NT2/D1 (cell line): ENCODE results near the gene ITPRIPL2.

ENCODE experiments used
- DNase-seq: peaks from one replicate; pipeline ENCODE4 v3.0.0-alpha.2; 2011; ENCODE audit warnings: low read depth, low spot score
- H3K27me3 ChIP-seq: 2 replicates; pipeline ENCODE4 v1.6.0; 2011; ENCODE audit warnings: mild to moderate bottlenecking; ENCODE audit not compliant: insufficient read length, insufficient read depth
- H3K36me3 ChIP-seq: 2 replicates; pipeline ENCODE4 v1.6.1; 2011; ENCODE audit warnings: mild to moderate bottlenecking, low read length, mixed read lengths; ENCODE audit not compliant: insufficient read depth, insufficient read length
- H3K4me1 ChIP-seq: 2 replicates; pipeline ENCODE4 v1.5.1; 2011; ENCODE audit not compliant: insufficient read depth, insufficient read length
- H3K4me3 ChIP-seq: 2 replicates; pipeline ENCODE4 v1.5.1; 2011; ENCODE audit warnings: low read depth; ENCODE audit not compliant: insufficient read length
- H3K9ac ChIP-seq: 2 replicates; pipeline ENCODE4 v1.6.0; 2011; ENCODE audit warnings: low read depth; ENCODE audit not compliant: insufficient read length
- H3K9me3 ChIP-seq: 2 replicates; pipeline ENCODE4 v1.5.1; 2011; ENCODE audit warnings: mild to moderate bottlenecking, low read length; ENCODE audit not compliant: insufficient read depth
- SUZ12 ChIP-seq: IDR thresholded peaks from 2 replicates; pipeline ENCODE4 v1.6.1; 2011; ENCODE audit not compliant: insufficient read length, insufficient read depth; ENCODE audit errors: extremely low read depth
- YY1 ChIP-seq: IDR thresholded peaks from 2 replicates; pipeline ENCODE4 v1.6.1; 2011; ENCODE audit not compliant: insufficient read length, insufficient read depth
- ZNF274 ChIP-seq: IDR thresholded peaks from 2 replicates; pipeline ENCODE4 v1.6.1; 2011; ENCODE audit warnings: mild to moderate bottlenecking, low read depth, low read length

The ITPRIPL2 gene

DNA sequence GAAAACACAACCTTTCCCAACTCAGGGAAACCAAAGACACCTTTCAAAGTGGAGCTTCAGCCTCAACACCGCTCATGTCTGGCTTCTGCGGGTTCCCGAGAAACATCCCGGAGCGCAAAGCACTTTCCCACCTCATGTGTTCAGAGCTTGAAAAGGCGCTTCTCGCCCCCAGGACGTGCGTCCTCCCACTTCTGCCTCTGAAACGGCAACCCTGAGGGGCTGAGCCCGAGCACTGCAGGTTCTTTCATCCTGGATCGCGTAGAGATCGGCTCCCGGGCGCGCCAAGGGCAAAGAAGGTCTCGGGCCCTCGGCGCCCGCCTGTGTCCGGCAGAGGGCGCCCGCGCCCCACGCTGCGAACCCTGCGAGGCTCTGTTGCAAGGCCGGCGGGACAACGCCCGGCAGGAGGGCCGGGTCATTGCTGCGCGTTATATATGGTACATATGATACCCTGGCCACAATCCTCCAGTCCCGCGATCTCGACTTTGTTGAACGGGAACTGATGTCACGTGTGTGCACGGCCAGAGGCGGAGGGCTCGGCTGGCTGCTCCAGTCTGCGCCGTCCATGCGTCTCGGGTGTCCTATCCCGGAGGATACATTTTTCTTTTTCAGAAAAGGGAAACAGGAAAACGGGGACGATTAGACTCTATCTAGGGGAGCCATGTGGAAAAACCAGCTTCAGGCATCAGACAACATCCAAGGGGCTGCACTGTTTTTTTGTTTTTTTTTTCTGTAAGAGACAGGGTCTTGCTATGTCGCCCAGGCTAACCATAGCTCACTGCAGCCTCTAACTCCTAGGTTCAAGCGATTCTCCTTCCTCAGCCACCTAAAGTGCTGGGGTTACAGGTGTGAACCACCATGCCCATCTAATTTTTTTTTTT is 27.2 kb upstream of the ITPRIPL2 start:
- no peaks in the 10 kb centered on the region for H3K4me1 ChIP-seq
- H3K9ac ChIP-seq, result peak overlapping the region; percentile 62
- peaks cover 3% of the 10 kb centered on the region for H3K36me3 ChIP-seq
- H3K27me3 ChIP-seq, result peaks cover 19% of the 10 kb centered on the region
- H3K4me3 ChIP-seq, result peak overlapping the region; percentile 16
- H3K9me3 ChIP-seq, result peaks cover under 1% of the 10 kb centered on the region; the same call in 1 of the 2 replicates
- DNase-seq, result peak; percentile 67
- TF ChIP-seq YY1 (no peak), SUZ12 (no peak), ZNF274 (no peak)

DNA sequence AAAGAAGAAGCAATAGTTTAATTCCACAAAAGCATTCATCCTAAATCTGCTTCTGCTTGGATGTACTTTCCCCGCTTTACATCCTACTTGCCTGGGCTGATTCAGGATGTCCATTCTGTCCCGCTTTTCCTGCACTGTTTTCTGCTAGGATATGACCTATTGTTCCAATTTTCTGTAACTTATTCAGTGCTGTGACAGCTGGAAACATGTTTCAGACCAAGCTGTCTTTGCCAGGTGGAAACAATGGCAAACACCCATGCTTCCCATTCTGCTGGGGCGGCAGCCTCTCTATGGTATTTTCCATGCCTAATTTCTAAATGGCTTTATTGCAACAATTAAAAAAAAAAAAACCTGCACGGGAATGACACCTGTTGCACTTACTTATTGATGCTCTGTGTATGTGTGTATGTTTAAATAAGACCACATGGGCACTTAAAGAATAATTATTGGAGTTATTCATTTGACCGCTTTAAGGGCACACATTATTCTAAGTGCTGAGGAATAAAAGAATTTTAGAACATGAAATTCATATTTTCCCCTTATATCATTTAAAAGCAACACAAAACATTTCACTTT is 25.3 kb upstream of the ITPRIPL2 start:
- no peak overlapping the region for H3K4me3 ChIP-seq
- no peak overlapping the region for H3K9ac ChIP-seq

GRCh38 chr16:19089410-19089955 is 24.3 kb upstream of the ITPRIPL2 start:
- no peak for TF ChIP-seq SUZ12
- no peak for TF ChIP-seq YY1
- no peak for TF ChIP-seq ZNF274
- H3K4me1 ChIP-seq, result peaks cover 4% of the 10 kb centered on the region
- no peak overlapping the region for H3K9ac ChIP-seq
- H3K27me3 ChIP-seq, result peaks cover 19% of the 10 kb centered on the region
- no peak for DNase-seq
- no peak overlapping the region for H3K4me3 ChIP-seq
- no peaks in the 10 kb centered on the region for H3K36me3 ChIP-seq
- H3K9me3 ChIP-seq, result no peaks in the 10 kb centered on the region

More for the DNA sequence above, 25.3 kb upstream of the ITPRIPL2 start:
- no peaks in the 10 kb centered on the region for H3K36me3 ChIP-seq
- no peaks in the 10 kb centered on the region for H3K9me3 ChIP-seq
- TF ChIP-seq SUZ12, result no peak
- no peak for TF ChIP-seq ZNF274
- no peak for TF ChIP-seq YY1
- peaks cover 19% of the 10 kb centered on the region for H3K27me3 ChIP-seq
- H3K4me1 ChIP-seq, result no peaks in the 10 kb centered on the region
- DNase-seq, result no peak

DNA sequence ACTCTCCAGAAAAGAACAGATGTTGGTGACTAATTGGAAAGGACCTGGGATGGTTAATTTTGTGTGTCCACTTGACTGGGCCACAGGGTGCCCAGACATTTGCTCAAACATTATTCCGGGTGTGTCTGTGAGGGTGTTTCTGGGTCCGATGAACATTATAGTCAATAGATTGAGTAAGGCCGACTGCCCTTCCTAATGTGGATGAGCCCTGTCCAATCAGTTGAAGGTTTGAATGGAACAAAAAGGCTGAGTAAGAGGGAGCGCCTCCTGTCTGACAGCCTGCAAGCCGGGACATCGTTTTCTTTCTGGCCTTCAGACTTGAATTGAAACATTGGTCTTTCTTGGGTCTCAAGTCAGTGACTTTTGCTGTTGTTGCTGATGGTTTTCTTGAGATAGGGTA is 22.8 kb upstream of the ITPRIPL2 start:
- H3K9ac ChIP-seq, result no peak overlapping the region
- H3K4me3 ChIP-seq, result no peak overlapping the region
- no peak for TF ChIP-seq YY1
- no peak for TF ChIP-seq ZNF274
- no peak for TF ChIP-seq SUZ12
- H3K4me1 ChIP-seq, result peaks cover 4% of the 10 kb centered on the region
- no peaks in the 10 kb centered on the region for H3K36me3 ChIP-seq
- no peaks in the 10 kb centered on the region for H3K9me3 ChIP-seq
- DNase-seq, result no peak
- H3K27me3 ChIP-seq, result peaks cover 7% of the 10 kb centered on the region

DNA sequence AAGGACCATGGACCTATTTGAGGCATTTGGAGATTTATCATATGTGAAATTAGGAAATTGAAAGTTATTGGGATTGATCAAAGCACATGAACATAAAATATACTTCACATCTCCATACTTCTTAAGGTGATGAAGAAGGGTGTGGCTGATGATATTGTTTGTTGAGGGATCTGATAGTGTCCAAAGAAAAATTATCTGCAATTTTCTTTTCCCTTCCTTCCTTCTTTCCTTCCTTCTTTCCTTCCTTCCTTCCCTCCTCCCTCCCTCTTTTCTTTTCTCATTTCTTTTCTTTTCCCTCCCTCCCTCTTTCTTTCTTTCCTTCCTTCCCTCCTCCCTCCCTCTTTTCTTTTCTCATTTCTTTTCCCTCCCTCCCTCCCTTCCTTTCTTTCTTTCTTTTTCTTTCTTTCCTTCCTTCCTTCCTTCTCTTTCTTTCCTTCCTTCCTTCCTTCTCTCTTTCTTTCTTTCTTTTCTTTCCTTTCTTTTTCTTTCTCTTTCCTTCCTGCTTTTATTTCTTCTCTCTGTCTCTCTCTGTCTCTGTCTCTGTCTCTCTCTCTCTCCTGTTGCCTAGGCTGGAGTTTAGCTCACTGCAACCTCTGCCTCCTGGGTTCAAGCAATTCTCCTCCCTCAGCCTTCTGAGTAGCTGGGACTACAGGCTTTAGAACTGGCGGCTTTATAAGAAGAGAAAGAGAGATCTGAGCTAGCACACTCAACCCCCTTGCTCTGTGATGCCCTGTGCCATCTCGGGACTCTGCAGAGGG is 20.9 kb upstream of the ITPRIPL2 start:
- TF ChIP-seq YY1 (no peak), SUZ12 (no peak), ZNF274 (no peak)
- H3K9ac ChIP-seq, result no peak overlapping the region
- no peaks in the 10 kb centered on the region for H3K36me3 ChIP-seq
- DNase-seq, result no peak
- H3K9me3 ChIP-seq, result peaks cover 4% of the 10 kb centered on the region
- H3K4me1 ChIP-seq, result peaks cover 4% of the 10 kb centered on the region
- no peaks in the 10 kb centered on the region for H3K27me3 ChIP-seq
- no peak overlapping the region for H3K4me3 ChIP-seq

GRCh38 chr16:19093631-19094541 is 19.9 kb upstream of the ITPRIPL2 start:
- TF ChIP-seq ZNF274 (no peak), SUZ12 (no peak), YY1 (no peak)
- Histone ChIP-seq H3K27me3 (no peaks in the 10 kb centered on the region), H3K36me3 (no peaks in the 10 kb centered on the region), H3K4me3 (no peak overlapping the region), H3K4me1 (peaks cover 4% of the 10 kb centered on the region), H3K9ac (no peak overlapping the region), H3K9me3 (peaks cover 11% of the 10 kb centered on the region)
- DNase-seq, result no peak
